GM12878 (cell line): Measurements from ENCODE around the gene REG1A. TPM values are rescaled to one million over a fixed set of nuclear protein-coding genes. Genes with fewer than 3 reads are reported as not detected.

ENCODE experiments used
- ATAC-seq: fragments of 200-7000 bp; cut with Tn5 transposase; 3 replicates; pipeline ENCODE4 v1.9.1; 2020; ENCODE audit warnings: mild to moderate bottlenecking, moderate library complexity
- BruUV-seq: library from RNA; stranded (reverse); fragments of 400-500 nt; replicated peaks from 2 replicates; lab custom pipeline; 2021; lab: Mats Ljungman, UMichigan
- CTCF ChIA-PET: fragments of 300-600 bp; sonication (Branson Sonifier 250); formaldehyde crosslinking; extraction: SDS; loops from one replicate; lab custom pipeline; 2021; ENCODE audit warnings: inconsistent platforms; lab: Yijun Ruan, JAX
- POLR2A ChIA-PET: fragments of 350-600 bp; formaldehyde crosslinking; extraction: SDS; loops from one replicate; lab custom pipeline; 2021; ENCODE audit warnings: inconsistent platforms; lab: Charles Lee
- RAD21 ChIA-PET: fragments of 300-600 bp; sonication (Branson Sonifier 250); formaldehyde crosslinking; loops from one replicate; lab custom pipeline; 2023; ENCODE audit warnings: antibody characterized with exemption; ENCODE audit not compliant: unreplicated experiment; lab: Charles Lee
- SMC1A ChIA-PET: fragments of 300-600 bp; sonication (Branson Sonifier 250); formaldehyde crosslinking; loops from one replicate; lab custom pipeline; 2023; ENCODE audit not compliant: unreplicated experiment, uncharacterized antibody; lab: Charles Lee
- DNase-seq: peaks from one replicate; pipeline ENCODE4 v3.0.0-alpha.2; 2011; ENCODE audit warnings: low read depth, low spot score
- FAIRE-seq: peaks from 3 replicates; lab custom pipeline; 2011; peaks lifted over from hg19 to GRCh38; lab: Jason Lieb, UNC
- H2AFZ ChIP-seq: 2 replicates; pipeline ENCODE4 v1.6.0; 2011; ENCODE audit warnings: low read depth, low read length, control low read depth; ENCODE audit not compliant: control insufficient read depth
- H3K27ac ChIP-seq: 2 replicates; pipeline ENCODE4 v1.5.1; 2011; ENCODE audit warnings: control low read depth; ENCODE audit not compliant: control insufficient read depth, insufficient read depth
- H3K27me3 ChIP-seq, 2 experiments: replicated peaks in 1 of 2; 2 replicates each; pipeline versions ENCODE4 v1.6.0 to v1.6.1; 2011; ENCODE audit warnings: low read length in 1 of 2; ENCODE audit not compliant: control insufficient read depth in 2 of 2, insufficient read depth in 2 of 2
- H3K36me3 ChIP-seq, 2 experiments: 2 replicates each; pipeline ENCODE4 v1.5.1; 2011; ENCODE audit warnings: low read length in 1 of 2; ENCODE audit not compliant: control insufficient read depth in 2 of 2, insufficient read depth in 2 of 2
- H3K4me1 ChIP-seq: 2 replicates; pipeline ENCODE4 v1.6.1; 2011; ENCODE audit warnings: mild to moderate bottlenecking, low read length, moderate library complexity, mixed read lengths; ENCODE audit not compliant: control insufficient read depth, insufficient read depth
- H3K4me2 ChIP-seq: 2 replicates; pipeline ENCODE4 v1.6.0; 2011; ENCODE audit warnings: control low read depth; ENCODE audit not compliant: control insufficient read depth, insufficient read depth
- H3K4me3 ChIP-seq: fragments of 200-600 bp; sonication (generic); 2 replicates; pipeline ENCODE4 v1.5.1; 2016
- H3K79me2 ChIP-seq: 2 replicates; pipeline ENCODE4 v1.6.0; 2011; ENCODE audit warnings: low read length; ENCODE audit not compliant: control insufficient read depth, insufficient read depth
- H3K9ac ChIP-seq: 2 replicates; pipeline ENCODE4 v1.8.0; 2011; ENCODE audit warnings: low read length, control low read depth, mixed read lengths; ENCODE audit not compliant: control insufficient read depth, insufficient read depth
- H3K9me3 ChIP-seq: replicated peaks from 3 replicates; pipeline ENCODE4 v1.5.1; 2011; ENCODE audit warnings: mild to moderate bottlenecking, low read length; ENCODE audit not compliant: control insufficient read depth, insufficient read depth
- H4K20me1 ChIP-seq: 2 replicates; pipeline ENCODE4 v1.6.0; 2011; ENCODE audit not compliant: control insufficient read depth, insufficient read depth
- BMI1 ChIP-seq: fragments of 450-650 bp; IDR thresholded peaks from 2 replicates; pipeline ENCODE4 v1.6.1; 2016; ENCODE audit warnings: mild to moderate bottlenecking, moderate library complexity, borderline replicate concordance
- CEBPZ ChIP-seq: fragments of 150-350 bp; IDR thresholded peaks from 2 replicates; pipeline ENCODE4 v1.6.1; 2016; ENCODE audit warnings: low read depth, low read length
- GATAD2B ChIP-seq: fragments of 450-650 bp; conservative IDR thresholded peaks from 2 replicates; pipeline ENCODE4 v1.6.1; 2017; ENCODE audit warnings: low read depth, mild to moderate bottlenecking, moderate library complexity
- HDAC2 ChIP-seq: fragments of 200-600 bp; sonication (generic); IDR thresholded peaks from 2 replicates; pipeline ENCODE4 v1.6.1; 2017
- MEF2B ChIP-seq: fragments of 450-650 bp; IDR thresholded peaks from 2 replicates; pipeline ENCODE4 v1.6.1; 2018; ENCODE audit warnings: mild to moderate bottlenecking, moderate library complexity; ENCODE audit not compliant: partially characterized antibody, poor library complexity, severe bottlenecking
- RBBP5 ChIP-seq: fragments of 200-600 bp; sonication (generic); conservative IDR thresholded peaks from 2 replicates; pipeline ENCODE4 v1.6.1; 2016
- SMAD5 ChIP-seq: IDR thresholded peaks from 2 replicates; pipeline ENCODE4 v1.6.1; 2016; ENCODE audit warnings: antibody characterized with exemption, low read depth
- SRF ChIP-seq, 2 experiments: IDR thresholded peaks; 2 replicates each; pipeline ENCODE4 v1.6.1; 2011; ENCODE audit warnings: low read depth in 2 of 2, low read length in 2 of 2, mild to moderate bottlenecking in 1 of 2, moderate library complexity in 1 of 2
- SUZ12 ChIP-seq: fragments of 200-600 bp; sonication (generic); IDR thresholded peaks from one replicate; pipeline ENCODE4 v1.6.1; 2018; ENCODE audit warnings: antibody characterized with exemption, mild to moderate bottlenecking; ENCODE audit not compliant: unreplicated experiment
- WGBS: methylation state at CpG from one replicate; pipeline ENCODE4 v1.1.6; 2016; ENCODE audit warnings: low lambda C conversion rate; ENCODE audit not compliant: insufficient replicate concordance, insufficient coverage; ENCODE audit errors: missing lambda C conversion rate; 5-methylcytosine and 5-hydroxymethylcytosine counted together
- in situ Hi-C: fragments of 300-500 bp; cut with MboI; formaldehyde crosslinking; loops from 9 replicates; pipeline ENCODE4 v1.14.3; 2018; ENCODE audit warnings: mixed read lengths
- intact Hi-C: fragments of 100-400 bp; cut with micrococcal nuclease; formaldehyde crosslinking; loops from one replicate; pipeline ENCODE4 v1.14.2; 2022; ENCODE audit not compliant: unreplicated experiment
- polyA plus RNA-seq, 11 experiments: library from polyadenylated mRNA; depleted of rRNA in 4 of 11; unstranded in 6 of 11; stranded (reverse) in 5 of 11; fragments of >200 nt; fragmentation: Nextera tagmentation in 4 of 11; fragmentation: Illumina TruSeq in 1 of 11; extraction: Ambion mirVana in 4 of 11; extraction: Trizol in 1 of 11; gene quantifications; 1 replicate in 1 of 11; 2 replicates in 10 of 11; pipeline versions ENCODE4 v1.2.1 to v1.2.3, GENCODE V29; 2011 to 2016; ENCODE audit warnings: inconsistent platforms in 2 of 11, missing spikeins in 2 of 11, low read depth in 1 of 11
- total RNA-seq, 4 experiments: library from RNA; depleted of rRNA in 3 of 4; stranded (reverse); fragments of >200 nt in 3 of 4; fragmentation: Illumina TruSeq in 1 of 4; extraction: Trizol in 1 of 4; gene quantifications; 2 replicates each; pipeline versions ENCODE4 v1.2.1 to v1.2.3, GENCODE V29; 2013 to 2021

The REG1A gene
- total and polyA plus RNA-seq, 10 of the 15 experiments (the other 5 are each of a cell fraction or from before 2014, with no cell fraction given): 4.5 TPM; not detected in 9

- TF ChIP-seq CEBPZ (no peak), HDAC2 (no peak), BMI1 (no peak), SRF (IDR thresholded peaks at IDR 0.05; ENCODE audit: low read depth in 2 of 2, low read length in 2 of 2) (no peak), RBBP5 (no peak), SUZ12 (no peak), GATAD2B (no peak)
Measured at GRCh38 chr2:79099140-79099686, 21.1 kb upstream of the REG1A start (continued).

DNA sequence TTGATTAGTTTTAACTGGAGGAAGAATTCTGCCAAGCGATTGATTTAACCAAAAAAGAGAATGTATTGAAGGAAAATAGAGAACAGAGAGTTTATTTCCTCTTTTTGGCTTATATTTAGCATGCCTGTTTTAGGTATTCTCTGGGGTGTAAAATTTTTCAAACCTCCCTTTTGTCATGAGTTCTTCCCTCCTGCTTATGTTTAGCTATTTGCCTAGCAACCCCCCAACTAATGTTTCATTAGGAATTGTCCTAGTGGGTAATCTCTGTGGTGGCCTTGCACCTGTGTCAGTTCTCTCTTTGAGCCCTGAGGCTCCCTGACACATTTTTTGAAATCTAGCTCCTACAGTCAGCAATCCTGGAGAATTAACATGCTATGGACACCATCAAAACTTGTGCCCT is 20.0 kb upstream of the REG1A start:
- CTCF ChIA-PET: no interaction called here
- no peaks in the 10 kb centered on the region for H3K27me3 ChIP-seq
- ATAC-seq (no peak), FAIRE-seq (no peak), DNase-seq (no peak)
- H4K20me1 ChIP-seq: no peaks in the 10 kb centered on the region
- no peaks in the 10 kb centered on the region for H3K36me3 ChIP-seq
- H3K27ac ChIP-seq: no peak overlapping the region
- H3K4me1 ChIP-seq: no peaks in the 10 kb centered on the region
- intact Hi-C loops: no loop called here
- POLR2A ChIA-PET: no interaction called here
- RAD21 ChIA-PET: no interaction called here
- 0% methylated on average over 1 of the region's 1 CpG for WGBS
- H2AFZ ChIP-seq: no peak overlapping the region
- H3K9me3 ChIP-seq: no peaks in the 10 kb centered on the region
- SMC1A ChIA-PET: no interaction called here
- TF ChIP-seq SMAD5 (no peak), MEF2B (no peak)
- H3K9ac ChIP-seq: no peak overlapping the region
- in situ Hi-C loops: no loop called here
- H3K4me2 ChIP-seq: no peak overlapping the region
- no peaks in the 10 kb centered on the region for H3K79me2 ChIP-seq
- no peak overlapping the region for H3K4me3 ChIP-seq
- no TSS peak for BruUV-seq
